Left lung (tissue), 10 donors: ENCODE data around the gene MGMT. TPM values are rescaled to one million over a fixed set of nuclear protein-coding genes. Genes with fewer than 3 reads are reported as not detected.

ENCODE experiments used
- ATAC-seq: fragments of 200-7000 bp; cut with Tn5 transposase; one replicate; pipeline ENCODE4 v1.9.1; 2020; ENCODE audit warnings: moderate library complexity
- DNase-seq, 4 donors: peaks; one replicate each; pipeline ENCODE4 v3.0.0-alpha.2; 2013 to 2020
- H3K27ac ChIP-seq, 2 donors: fragments of 200-600 bp; sonication (generic) in 1 of 2; one replicate each; pipeline versions ENCODE4 v1.5.0 to v1.8.0; 2020 to 2021
- H3K27me3 ChIP-seq, 2 donors: fragments of 200-600 bp; sonication (generic) in 1 of 2; one replicate each; pipeline versions ENCODE4 v1.5.0 to v1.8.0; 2020 to 2021
- H3K36me3 ChIP-seq, 2 donors: fragments of 200-600 bp; sonication (generic) in 1 of 2; one replicate each; pipeline versions ENCODE4 v1.5.0 to v1.8.0; 2020 to 2021
- H3K4me1 ChIP-seq, 2 donors: fragments of 200-600 bp; one replicate each; pipeline ENCODE4 v1.8.0; 2021
- H3K4me3 ChIP-seq, 2 donors: fragments of 200-600 bp; sonication (generic) in 1 of 2; one replicate each; pipeline versions ENCODE4 v1.5.0 to v1.8.0; 2020 to 2021; ENCODE audit warnings: mild to moderate bottlenecking in 1 of 2
- H3K9me3 ChIP-seq, 2 donors: fragments of 200-600 bp; sonication (generic) in 1 of 2; one replicate each; pipeline versions ENCODE4 v1.5.0 to v1.8.0; 2020 to 2021
- CTCF ChIP-seq, 2 donors: fragments of 200-600 bp; sonication (generic) in 1 of 2; IDR thresholded peaks; one replicate each; pipeline versions ENCODE4 v1.5.0 to v1.8.0; 2021; ENCODE audit warnings: antibody characterized with exemption in 2 of 2
- intact Hi-C, 2 donors: fragments of 100-400 bp; cut with DNase I; formaldehyde crosslinking; loops; one replicate each; pipeline versions ENCODE4 v1.11.2 to v1.14.2; 2022
- polyA plus RNA-seq, 6 donors: library from polyadenylated mRNA; unstranded; fragments of 120-200 nt; gene quantifications; one replicate each; pipeline ENCODE4 v1.2.1, GENCODE V29; 2013; ENCODE audit not compliant: insufficient read length in 6 of 6
- total RNA-seq, 2 donors: library from RNA; stranded (reverse); fragmentation: NEBNext Ultra II Directional; extraction: Animal tissue kit (Norgen Biotek cat#: 25700); gene quantifications; one replicate each; pipeline ENCODE4 v1.2.1, GENCODE V29; 2021
- donor health status: DM: no; HTN: yes; CAD: no.
- donor health status: DM: no; HTN: no; CAD: no.

MGMT gene
- total and polyA plus RNA-seq, 8 donors: 13.1 to 25.5 (median 17.0) TPM

- peaks cover 4 to 6% of the 10 kb centered on the region in 2 donors for H3K4me1 ChIP-seq
- peak overlapping the region in 1 of 2 donors; percentile 1 for H3K27ac ChIP-seq
- H3K4me3 ChIP-seq: no peak overlapping the region
- ATAC-seq (peak; percentile 16), DNase-seq (no peak)
- no peaks in the 10 kb centered on the region for H3K27me3 ChIP-seq
- intact Hi-C loops: no loop called here
- TF ChIP-seq CTCF (IDR thresholded peaks at IDR 0.05): no peak
- peaks cover 0 to 9% of the 10 kb centered on the region in 2 donors for H3K36me3 ChIP-seq
- no peaks in the 10 kb centered on the region for H3K9me3 ChIP-seq
Measured at GRCh38 chr10:129531969-129532660, 65.1 kb downstream of the MGMT start.

GRCh38 chr10:129532838-129533237 is 65.8 kb downstream of the MGMT start:
- H3K27ac ChIP-seq: no peak overlapping the region
- H3K36me3 ChIP-seq: peaks cover 0 to 9% of the 10 kb centered on the region in 2 donors
- no peak for TF ChIP-seq CTCF (IDR thresholded peaks at IDR 0.05)
- H3K4me1 ChIP-seq: peaks cover 4 to 6% of the 10 kb centered on the region in 2 donors
- H3K27me3 ChIP-seq: no peaks in the 10 kb centered on the region
- intact Hi-C loops: no loop called here
- DNase-seq: peak in 1 of 4 donors; percentile 72
- no peak for ATAC-seq
- no peaks in the 10 kb centered on the region for H3K9me3 ChIP-seq
- H3K4me3 ChIP-seq: no peak overlapping the region

- H3K9me3 ChIP-seq: no peaks in the 10 kb centered on the region
- no peak for DNase-seq
- TF ChIP-seq CTCF (IDR thresholded peaks at IDR 0.05): no peak
- intact Hi-C loops: no loop called here
- H3K4me1 ChIP-seq: peaks cover 4 to 6% of the 10 kb centered on the region in 2 donors
- no peak overlapping the region for H3K4me3 ChIP-seq
- H3K27ac ChIP-seq: no peak overlapping the region
- ATAC-seq: no peak
- H3K27me3 ChIP-seq: no peaks in the 10 kb centered on the region
- peaks cover 0 to 9% of the 10 kb centered on the region in 2 donors for H3K36me3 ChIP-seq
Measured at GRCh38 chr10:129533281-129533680, 66.2 kb downstream of the MGMT start.

- intact Hi-C loops: no loop called here
- no peaks in the 10 kb centered on the region for H3K27me3 ChIP-seq
Measured at GRCh38 chr10:129534826-129535225, 67.8 kb downstream of the MGMT start.

More at GRCh38 chr10:129534826-129535225, 67.8 kb downstream of the MGMT start:
- DNase-seq: no peak
- H3K9me3 ChIP-seq: no peaks in the 10 kb centered on the region
- no peak overlapping the region for H3K27ac ChIP-seq
- no peak for ATAC-seq
- TF ChIP-seq CTCF (IDR thresholded peaks at IDR 0.05): no peak
- H3K4me3 ChIP-seq: no peak overlapping the region
- peaks cover 0 to 9% of the 10 kb centered on the region in 2 donors for H3K36me3 ChIP-seq
- peaks cover 4 to 6% of the 10 kb centered on the region in 2 donors for H3K4me1 ChIP-seq
